ENCODE measurements around the gene RNF123. TPM values are rescaled to one million over a fixed set of nuclear protein-coding genes. Genes with fewer than 3 reads are reported as not detected.

The RNF123 gene
- total RNA-seq, 1 experiment from 2014 or later, result 23.1 TPM

DNA sequence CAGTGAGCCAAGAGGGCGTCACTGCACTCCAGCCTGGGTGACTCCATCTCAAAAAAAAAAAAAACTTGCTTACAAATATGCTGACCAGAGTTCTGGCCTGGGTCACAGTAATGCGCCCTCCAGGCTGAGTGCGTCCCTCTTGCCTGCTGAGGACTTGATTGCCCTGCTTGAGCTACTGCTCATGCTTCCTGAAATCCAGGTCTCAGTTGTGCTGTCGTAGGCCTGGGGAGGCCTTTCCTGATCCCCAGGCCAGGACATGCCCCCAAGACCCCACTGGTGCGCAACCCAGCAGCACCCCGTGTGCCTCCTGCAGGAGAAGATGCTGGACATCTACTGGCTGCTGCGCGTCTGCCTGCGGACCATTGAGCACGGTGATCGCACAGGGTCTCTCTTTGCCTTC is 22.8 kb downstream of the RNF123 start:
- DNase-seq (ENCODE audit: low read depth, low spot score) (no peak), ATAC-seq (no peak)
- intact Hi-C loops (cut with micrococcal nuclease; ENCODE audit: unreplicated experiment) (no loop called here), in situ Hi-C loops (cut with HindIII; ENCODE audit: low pct_unique_long_range_greater_than_20kb, low sequenced_read_pairs) (no loop called here)
- no peaks in the 10 kb centered on the region for H3K4me1 ChIP-seq (ENCODE audit: control insufficient read depth, insufficient read depth, low read length)
- H3K36me3 ChIP-seq (ENCODE audit: control insufficient read depth, insufficient read depth, low read length), result no peaks in the 10 kb centered on the region
- no peaks in the 10 kb centered on the region for H3K27me3 ChIP-seq (ENCODE audit: control insufficient read depth, insufficient read depth, low read length)
- TF ChIP-seq POLR2AphosphoS5 (IDR thresholded peaks at IDR 0.05; ENCODE audit: low read depth, low read length), result no peak
- no peak for TF ChIP-seq SIN3A (IDR thresholded peaks at IDR 0.05; ENCODE audit: borderline replicate concordance, insufficient read depth, low read depth, low read length)
- TF ChIP-seq, protein P1, sequence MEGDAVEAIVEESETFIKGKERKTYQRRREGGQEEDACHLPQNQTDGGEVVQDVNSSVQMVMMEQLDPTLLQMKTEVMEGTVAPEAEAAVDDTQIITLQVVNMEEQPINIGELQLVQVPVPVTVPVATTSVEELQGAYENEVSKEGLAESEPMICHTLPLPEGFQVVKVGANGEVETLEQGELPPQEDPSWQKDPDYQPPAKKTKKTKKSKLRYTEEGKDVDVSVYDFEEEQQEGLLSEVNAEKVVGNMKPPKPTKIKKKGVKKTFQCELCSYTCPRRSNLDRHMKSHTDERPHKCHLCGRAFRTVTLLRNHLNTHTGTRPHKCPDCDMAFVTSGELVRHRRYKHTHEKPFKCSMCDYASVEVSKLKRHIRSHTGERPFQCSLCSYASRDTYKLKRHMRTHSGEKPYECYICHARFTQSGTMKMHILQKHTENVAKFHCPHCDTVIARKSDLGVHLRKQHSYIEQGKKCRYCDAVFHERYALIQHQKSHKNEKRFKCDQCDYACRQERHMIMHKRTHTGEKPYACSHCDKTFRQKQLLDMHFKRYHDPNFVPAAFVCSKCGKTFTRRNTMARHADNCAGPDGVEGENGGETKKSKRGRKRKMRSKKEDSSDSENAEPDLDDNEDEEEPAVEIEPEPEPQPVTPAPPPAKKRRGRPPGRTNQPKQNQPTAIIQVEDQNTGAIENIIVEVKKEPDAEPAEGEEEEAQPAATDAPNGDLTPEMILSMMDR (IDR thresholded peaks at IDR 0.05), result no peak
- TF ChIP-seq, protein P2, sequence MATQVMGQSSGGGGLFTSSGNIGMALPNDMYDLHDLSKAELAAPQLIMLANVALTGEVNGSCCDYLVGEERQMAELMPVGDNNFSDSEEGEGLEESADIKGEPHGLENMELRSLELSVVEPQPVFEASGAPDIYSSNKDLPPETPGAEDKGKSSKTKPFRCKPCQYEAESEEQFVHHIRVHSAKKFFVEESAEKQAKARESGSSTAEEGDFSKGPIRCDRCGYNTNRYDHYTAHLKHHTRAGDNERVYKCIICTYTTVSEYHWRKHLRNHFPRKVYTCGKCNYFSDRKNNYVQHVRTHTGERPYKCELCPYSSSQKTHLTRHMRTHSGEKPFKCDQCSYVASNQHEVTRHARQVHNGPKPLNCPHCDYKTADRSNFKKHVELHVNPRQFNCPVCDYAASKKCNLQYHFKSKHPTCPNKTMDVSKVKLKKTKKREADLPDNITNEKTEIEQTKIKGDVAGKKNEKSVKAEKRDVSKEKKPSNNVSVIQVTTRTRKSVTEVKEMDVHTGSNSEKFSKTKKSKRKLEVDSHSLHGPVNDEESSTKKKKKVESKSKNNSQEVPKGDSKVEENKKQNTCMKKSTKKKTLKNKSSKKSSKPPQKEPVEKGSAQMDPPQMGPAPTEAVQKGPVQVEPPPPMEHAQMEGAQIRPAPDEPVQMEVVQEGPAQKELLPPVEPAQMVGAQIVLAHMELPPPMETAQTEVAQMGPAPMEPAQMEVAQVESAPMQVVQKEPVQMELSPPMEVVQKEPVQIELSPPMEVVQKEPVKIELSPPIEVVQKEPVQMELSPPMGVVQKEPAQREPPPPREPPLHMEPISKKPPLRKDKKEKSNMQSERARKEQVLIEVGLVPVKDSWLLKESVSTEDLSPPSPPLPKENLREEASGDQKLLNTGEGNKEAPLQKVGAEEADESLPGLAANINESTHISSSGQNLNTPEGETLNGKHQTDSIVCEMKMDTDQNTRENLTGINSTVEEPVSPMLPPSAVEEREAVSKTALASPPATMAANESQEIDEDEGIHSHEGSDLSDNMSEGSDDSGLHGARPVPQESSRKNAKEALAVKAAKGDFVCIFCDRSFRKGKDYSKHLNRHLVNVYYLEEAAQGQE (IDR thresholded peaks at IDR 0.05; ENCODE audit: insufficient read depth in 1 of 2, low read depth in 2 of 2, low read length in 1 of 2), result no peak
- no peak for TF ChIP-seq TCF7L2 (IDR thresholded peaks at IDR 0.05; ENCODE audit: low read depth, low read length)
- BruUV-seq (replicated peaks), result no TSS peak
- H3K9me3 ChIP-seq (ENCODE audit: control insufficient read depth, insufficient read depth, low read depth, low read length), result no peaks in the 10 kb centered on the region
- CTCF ChIA-PET, result no interaction called here
- H3K27ac ChIP-seq (ENCODE audit: low read length), result no peak overlapping the region
- H3K4me3 ChIP-seq (ENCODE audit: low read depth in 2 of 2, low read length in 2 of 2), result no peak overlapping the region
- POLR2A ChIA-PET, result no interaction called here

DNA sequence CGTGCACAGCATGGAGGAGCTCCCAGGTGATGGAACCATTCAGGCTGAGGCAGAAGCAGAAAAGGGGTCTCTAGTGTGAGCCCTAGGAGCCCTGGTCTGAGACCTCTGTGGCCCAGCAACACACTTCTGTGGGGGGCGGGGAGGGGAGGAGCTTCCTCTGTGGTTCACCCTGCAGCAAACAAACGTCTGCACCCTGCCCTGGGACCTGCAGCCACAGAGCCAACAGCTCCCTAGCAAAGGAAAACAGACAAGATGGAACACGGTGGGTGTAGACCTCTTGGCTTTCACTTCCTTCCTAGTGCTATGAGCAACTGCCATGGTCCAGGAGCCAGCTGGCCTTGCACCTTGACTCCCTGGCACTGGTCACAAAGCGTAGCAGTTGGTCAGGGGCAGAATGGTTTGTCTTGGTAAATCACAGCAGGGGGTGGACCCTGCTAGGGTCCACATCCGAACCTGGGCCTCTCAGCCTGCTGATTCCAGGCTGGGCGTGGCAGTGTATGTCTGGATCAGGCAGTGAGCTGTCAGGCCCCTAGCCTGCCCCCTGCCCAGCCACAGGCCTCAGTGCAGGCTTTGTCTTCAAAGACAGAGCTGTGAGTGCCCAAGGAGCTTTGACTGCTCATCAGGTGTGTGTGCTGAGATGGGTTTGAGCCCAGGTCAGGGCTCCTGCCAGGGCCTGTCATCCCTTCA is 23.4 kb downstream of the RNF123 start:
- intact Hi-C loops (cut with micrococcal nuclease; ENCODE audit: unreplicated experiment) (no loop called here), in situ Hi-C loops (cut with HindIII; ENCODE audit: low pct_unique_long_range_greater_than_20kb, low sequenced_read_pairs) (no loop called here)
- DNase-seq (ENCODE audit: low read depth, low spot score), result no peak
- H3K27me3 ChIP-seq (ENCODE audit: control insufficient read depth, insufficient read depth, low read length), result no peaks in the 10 kb centered on the region
- ATAC-seq, result no peak
- no TSS peak for BruUV-seq (replicated peaks)
- H3K27ac ChIP-seq (ENCODE audit: low read length), result no peak overlapping the region
- H3K4me3 ChIP-seq (ENCODE audit: low read depth in 2 of 2, low read length in 2 of 2), result no peak overlapping the region
- no peaks in the 10 kb centered on the region for H3K4me1 ChIP-seq (ENCODE audit: control insufficient read depth, insufficient read depth, low read length)
- no peaks in the 10 kb centered on the region for H3K36me3 ChIP-seq (ENCODE audit: control insufficient read depth, insufficient read depth, low read length)
- ChIA-PET CTCF (no interaction called here), POLR2A (no interaction called here)
- H3K9me3 ChIP-seq (ENCODE audit: control insufficient read depth, insufficient read depth, low read depth, low read length), result no peaks in the 10 kb centered on the region
- no peak for TF ChIP-seq SIN3A (IDR thresholded peaks at IDR 0.05; ENCODE audit: borderline replicate concordance, insufficient read depth, low read depth, low read length)
- TF ChIP-seq, protein P1 (IDR thresholded peaks at IDR 0.05), result no peak
- no peak for TF ChIP-seq POLR2AphosphoS5 (IDR thresholded peaks at IDR 0.05; ENCODE audit: low read depth, low read length)
- TF ChIP-seq, protein P2 (IDR thresholded peaks at IDR 0.05; ENCODE audit: insufficient read depth in 1 of 2, low read depth in 2 of 2, low read length in 1 of 2), result no peak
- no peak for TF ChIP-seq TCF7L2 (IDR thresholded peaks at IDR 0.05; ENCODE audit: low read depth, low read length)

Data from Panc1 (cell line).